Mucosa of stomach (tissue), 1 donor: ENCODE results near the gene CPSF6.
"Not testable (repeated sequence)": the region's sequence is repeated elsewhere in the genome, so short reads cannot be mapped to it uniquely, and the experiment has no call there.

Experiments used
- H3K27me3 ChIP-seq: one replicate; pipeline ENCODE4 v1.7.0; 2013; ENCODE audit warnings: mild to moderate bottlenecking, low read length; ENCODE audit not compliant: control insufficient read depth, insufficient read depth
- H3K36me3 ChIP-seq: one replicate; pipeline ENCODE4 v1.7.0; 2013; ENCODE audit warnings: low read length; ENCODE audit not compliant: control insufficient read depth, insufficient read depth
- H3K4me1 ChIP-seq: one replicate; pipeline ENCODE4 v1.7.0; 2013; ENCODE audit warnings: mild to moderate bottlenecking, low read length; ENCODE audit not compliant: control insufficient read depth, insufficient read depth
- H3K4me3 ChIP-seq: one replicate; pipeline ENCODE4 v1.7.0; 2013; ENCODE audit warnings: low read length
- H3K9ac ChIP-seq: one replicate; pipeline ENCODE4 v1.7.0; 2013; ENCODE audit warnings: mild to moderate bottlenecking, low read length, moderate library complexity
- H3K9me3 ChIP-seq: one replicate; pipeline ENCODE4 v1.7.0; 2013; ENCODE audit warnings: mild to moderate bottlenecking, low read length, moderate library complexity; ENCODE audit not compliant: control insufficient read depth
- donor health status: Pancreatic carcinoma.

Gene CPSF6, protein sequence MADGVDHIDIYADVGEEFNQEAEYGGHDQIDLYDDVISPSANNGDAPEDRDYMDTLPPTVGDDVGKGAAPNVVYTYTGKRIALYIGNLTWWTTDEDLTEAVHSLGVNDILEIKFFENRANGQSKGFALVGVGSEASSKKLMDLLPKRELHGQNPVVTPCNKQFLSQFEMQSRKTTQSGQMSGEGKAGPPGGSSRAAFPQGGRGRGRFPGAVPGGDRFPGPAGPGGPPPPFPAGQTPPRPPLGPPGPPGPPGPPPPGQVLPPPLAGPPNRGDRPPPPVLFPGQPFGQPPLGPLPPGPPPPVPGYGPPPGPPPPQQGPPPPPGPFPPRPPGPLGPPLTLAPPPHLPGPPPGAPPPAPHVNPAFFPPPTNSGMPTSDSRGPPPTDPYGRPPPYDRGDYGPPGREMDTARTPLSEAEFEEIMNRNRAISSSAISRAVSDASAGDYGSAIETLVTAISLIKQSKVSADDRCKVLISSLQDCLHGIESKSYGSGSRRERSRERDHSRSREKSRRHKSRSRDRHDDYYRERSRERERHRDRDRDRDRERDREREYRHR

DNA sequence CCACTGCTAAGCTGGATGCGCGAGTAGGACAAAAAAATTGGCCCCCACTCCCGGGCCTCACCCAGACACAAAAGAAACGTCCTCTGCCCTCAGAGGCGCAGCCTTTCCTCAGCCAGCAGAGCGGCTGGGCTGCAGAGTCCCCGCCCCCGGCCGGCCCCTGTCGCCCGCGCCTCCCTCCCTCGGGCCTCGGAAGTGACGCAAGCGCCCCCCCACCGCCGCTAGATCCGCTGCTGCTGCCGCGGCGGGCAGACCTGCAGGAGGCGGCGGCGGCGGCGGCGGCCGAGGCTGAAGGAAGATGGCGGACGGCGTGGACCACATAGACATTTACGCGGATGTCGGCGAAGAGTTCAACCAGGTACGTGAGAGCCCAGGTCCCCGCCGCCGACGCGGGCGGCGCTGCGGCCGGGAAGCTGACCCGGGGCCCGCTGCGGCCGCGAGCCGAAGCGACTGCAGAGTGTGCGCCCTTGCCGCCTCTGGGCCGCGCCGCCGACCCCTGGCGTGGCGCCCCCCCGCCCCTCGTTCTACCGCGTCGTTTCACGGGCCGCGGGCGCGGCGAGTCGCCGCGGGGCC, at the start of gene CPSF6:
CPSF6 (plus strand) TSS at position 218 of the 570 bp plus-strand sequence; CDS start at position 296, 78 bp downstream.
- Histone ChIP-seq H3K9me3 (no peaks in the 10 kb centered on the region), H3K4me3 (peak within 1 kb of the TSS; percentile 90), H3K9ac (peak within 1 kb of the TSS; percentile 91), H3K4me1 (no peaks in the 10 kb centered on the region), H3K36me3 (no peaks in the 10 kb centered on the region), H3K27me3 (no peaks in the 10 kb centered on the region)

DNA sequence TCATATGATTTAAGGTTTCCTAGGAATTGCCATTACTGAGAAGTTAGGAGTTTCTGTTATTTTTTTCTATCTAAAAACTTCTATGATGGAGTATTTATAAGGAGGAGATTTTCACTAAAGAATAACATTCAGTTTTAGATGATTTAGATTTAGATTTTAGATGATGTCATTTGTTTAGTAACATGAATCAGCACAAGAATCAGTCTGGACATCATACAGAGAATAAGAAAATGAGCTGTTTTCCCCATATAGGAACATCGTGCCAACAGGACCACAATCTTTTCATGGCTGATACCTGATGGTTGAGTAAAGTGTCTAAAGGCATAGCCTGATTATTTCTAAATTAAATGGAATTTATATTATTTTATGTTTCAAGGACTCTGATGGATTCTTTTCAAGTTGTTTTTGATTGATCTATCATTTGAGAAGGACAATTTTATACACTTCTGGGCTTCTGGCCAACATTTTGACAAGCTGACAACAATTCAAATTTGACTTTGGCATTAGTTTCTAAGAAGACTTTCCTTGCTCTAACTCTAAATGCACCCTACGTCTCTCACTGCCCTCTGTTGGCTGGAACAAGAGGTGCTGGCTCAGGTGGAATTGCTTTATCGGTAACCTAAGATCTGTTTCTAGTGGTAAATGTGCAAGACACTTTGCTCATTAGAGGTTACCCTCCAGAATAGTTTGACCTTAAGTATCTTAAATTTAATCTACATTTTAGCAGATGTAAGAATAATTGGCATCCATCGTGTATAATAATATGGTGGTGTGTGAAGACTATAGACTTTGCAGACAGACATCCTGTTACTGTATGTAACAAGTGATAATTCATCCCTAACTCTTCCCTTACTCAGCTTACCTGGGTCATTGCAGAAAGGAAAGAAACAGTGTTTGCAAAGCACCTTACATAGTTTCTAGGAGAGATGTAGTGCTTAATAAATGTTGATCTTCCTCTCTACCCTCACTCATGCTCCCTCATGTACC, 42.8 kb upstream of the CPSF6 start:
- Histone ChIP-seq H3K4me3 (no peak overlapping the region), H3K9ac (no peak overlapping the region), H3K9me3 (peaks cover 4% of the 10 kb centered on the region), H3K4me1 (no peaks in the 10 kb centered on the region), H3K27me3 (no peaks in the 10 kb centered on the region), H3K36me3 (no peaks in the 10 kb centered on the region)

DNA sequence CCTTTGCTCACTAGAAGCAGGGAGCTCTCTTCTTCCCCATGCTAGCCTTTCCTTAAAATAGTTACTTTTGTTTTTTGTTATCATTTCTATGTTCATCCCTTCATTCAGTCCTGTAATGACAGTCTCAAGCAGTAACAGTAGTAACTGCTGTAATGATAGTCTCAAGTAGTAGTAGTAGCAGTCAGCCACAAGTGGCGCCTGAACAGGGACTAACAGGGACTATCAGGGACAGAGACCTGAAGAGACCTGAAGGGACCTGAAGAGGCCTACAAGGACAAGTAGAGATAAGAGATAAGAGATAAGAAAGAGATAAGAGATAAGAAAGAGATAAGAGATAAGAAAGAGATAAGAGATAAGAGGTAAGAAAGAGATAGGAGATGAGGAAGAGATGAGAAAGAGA, 39.4 kb upstream of the CPSF6 start:
- H3K9me3 ChIP-seq: not testable (repeated sequence)

DNA sequence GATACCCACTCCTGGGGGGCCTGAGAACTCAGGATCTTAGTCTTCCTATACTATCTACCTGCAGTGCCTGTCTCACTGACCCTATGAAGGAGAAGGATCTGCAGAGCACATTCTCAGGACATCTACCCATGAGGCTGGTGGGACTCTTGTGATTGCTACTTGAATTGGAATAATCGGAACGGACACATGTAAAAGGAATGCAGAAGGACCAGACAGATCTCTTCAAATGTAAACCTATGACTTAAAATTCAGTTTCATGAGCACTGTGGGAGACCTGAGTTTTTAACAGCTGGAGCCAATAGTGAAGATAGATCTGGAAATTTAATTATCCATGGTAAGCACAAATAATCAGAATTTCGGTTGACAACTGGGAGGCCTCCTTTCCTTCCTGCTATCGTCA, 35.2 kb upstream of the CPSF6 start:
- Histone ChIP-seq H3K4me1 (no peaks in the 10 kb centered on the region), H3K4me3 (no peak overlapping the region), H3K9me3 (peaks cover 4% of the 10 kb centered on the region), H3K9ac (no peak overlapping the region), H3K36me3 (no peaks in the 10 kb centered on the region), H3K27me3 (no peaks in the 10 kb centered on the region)

More for the DNA sequence above, 39.4 kb upstream of the CPSF6 start:
- H3K27me3 ChIP-seq, H3K4me3 ChIP-seq, H3K36me3 ChIP-seq, H3K4me1 ChIP-seq, H3K9ac ChIP-seq: not testable (repeated sequence)

DNA sequence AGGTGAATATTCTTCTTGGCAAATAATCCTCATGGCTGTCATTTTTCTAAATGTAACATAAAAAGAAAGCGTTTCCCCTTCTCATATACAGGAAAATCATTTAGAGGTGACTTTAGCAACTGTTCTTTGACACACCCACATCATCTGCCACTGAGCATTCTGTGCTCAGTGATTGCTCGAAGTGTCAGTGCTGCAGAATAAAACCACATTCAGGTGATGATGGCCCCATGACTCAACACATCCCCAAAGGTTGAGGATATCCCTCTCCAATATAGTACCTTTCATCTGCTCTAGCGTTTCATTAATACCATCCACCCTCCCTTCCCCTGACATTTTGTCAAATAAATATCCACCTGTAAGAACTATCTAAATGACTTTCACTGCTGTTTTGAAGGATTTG, 28.7 kb upstream of the CPSF6 start:
- no peaks in the 10 kb centered on the region for H3K4me1 ChIP-seq
- H3K36me3 ChIP-seq: no peaks in the 10 kb centered on the region
- no peaks in the 10 kb centered on the region for H3K27me3 ChIP-seq
- H3K9ac ChIP-seq: no peak overlapping the region
- no peak overlapping the region for H3K4me3 ChIP-seq
- H3K9me3 ChIP-seq: no peaks in the 10 kb centered on the region

DNA sequence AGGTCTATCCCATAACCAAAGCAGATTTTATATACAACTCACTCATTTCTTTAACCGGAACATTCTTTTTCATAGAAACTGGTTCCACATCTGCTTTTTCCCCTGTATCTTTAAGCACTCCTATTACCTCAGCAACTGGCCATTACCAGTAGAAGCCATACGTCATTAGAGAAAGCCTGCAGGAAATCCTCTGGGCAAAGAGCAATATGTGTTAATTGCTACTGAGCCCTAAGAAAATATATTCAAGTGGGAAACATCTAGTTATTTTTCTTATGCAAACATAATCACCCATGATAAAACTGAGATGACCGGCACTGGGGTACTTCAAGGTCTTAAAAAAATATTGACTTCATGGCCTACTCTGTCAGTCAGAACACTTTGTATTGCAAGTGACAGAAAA, 28.2 kb upstream of the CPSF6 start:
- Histone ChIP-seq H3K27me3 (no peaks in the 10 kb centered on the region), H3K36me3 (no peaks in the 10 kb centered on the region), H3K4me1 (no peaks in the 10 kb centered on the region), H3K9ac (no peak overlapping the region), H3K9me3 (no peaks in the 10 kb centered on the region), H3K4me3 (no peak overlapping the region)

DNA sequence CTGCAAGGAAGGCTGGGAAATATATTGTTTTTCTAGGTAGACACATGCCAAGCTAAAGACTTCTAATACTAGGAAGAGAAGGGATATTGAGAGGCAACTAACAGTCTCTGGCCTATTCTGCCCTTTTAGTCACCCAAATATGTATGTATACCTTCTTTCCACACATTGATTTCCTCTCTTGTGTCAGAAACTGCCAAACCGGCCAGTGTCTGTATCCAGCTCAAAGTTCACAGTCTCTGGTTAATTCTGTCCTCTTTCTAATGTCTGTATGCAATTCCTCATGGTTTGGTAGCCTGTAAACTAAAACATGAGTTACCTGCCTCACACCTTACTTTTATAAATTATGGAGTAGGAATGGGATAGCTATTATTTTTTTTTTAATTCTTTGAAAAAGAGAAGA, 25.2 kb upstream of the CPSF6 start:
- H3K36me3 ChIP-seq: no peaks in the 10 kb centered on the region
- H3K4me3 ChIP-seq: no peak overlapping the region

DNA sequence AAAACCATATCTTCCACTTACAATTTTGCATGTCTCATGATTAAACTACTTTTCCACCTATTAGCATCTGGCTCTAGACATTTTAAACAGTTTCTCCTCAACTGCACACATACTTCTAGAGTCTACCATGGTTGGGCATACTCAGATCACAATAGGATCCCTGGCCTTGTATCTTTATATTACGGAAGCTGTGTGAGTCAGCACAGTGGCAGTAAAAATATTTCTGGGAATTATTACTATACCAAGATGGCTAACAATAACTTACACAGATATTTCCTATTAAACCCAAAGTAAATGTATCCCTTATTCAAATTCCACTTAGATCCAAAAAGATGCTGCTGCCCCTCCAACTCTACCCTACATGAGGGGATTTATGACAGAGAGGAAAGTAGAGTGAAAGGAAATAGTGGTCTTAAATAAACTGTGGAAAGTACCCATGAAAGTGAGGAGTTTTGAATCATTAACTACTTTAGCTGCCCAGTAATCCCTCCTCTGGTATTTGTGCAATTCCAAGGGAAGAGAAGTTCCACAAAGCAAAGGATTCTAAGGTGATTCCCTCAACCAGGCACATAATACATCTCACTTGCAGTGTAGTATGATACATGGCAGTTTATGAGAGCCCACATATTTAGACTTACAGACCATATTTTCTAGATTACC, 14.0 kb upstream of the CPSF6 start:
- no peaks in the 10 kb centered on the region for H3K9me3 ChIP-seq
- H3K27me3 ChIP-seq: no peaks in the 10 kb centered on the region
- no peak overlapping the region for H3K4me3 ChIP-seq
- H3K36me3 ChIP-seq: no peaks in the 10 kb centered on the region
- no peak overlapping the region for H3K9ac ChIP-seq
- no peaks in the 10 kb centered on the region for H3K4me1 ChIP-seq

More for the DNA sequence above, 25.2 kb upstream of the CPSF6 start:
- no peak overlapping the region for H3K9ac ChIP-seq
- H3K4me1 ChIP-seq: no peaks in the 10 kb centered on the region
- H3K9me3 ChIP-seq: no peaks in the 10 kb centered on the region
- H3K27me3 ChIP-seq: no peaks in the 10 kb centered on the region

DNA sequence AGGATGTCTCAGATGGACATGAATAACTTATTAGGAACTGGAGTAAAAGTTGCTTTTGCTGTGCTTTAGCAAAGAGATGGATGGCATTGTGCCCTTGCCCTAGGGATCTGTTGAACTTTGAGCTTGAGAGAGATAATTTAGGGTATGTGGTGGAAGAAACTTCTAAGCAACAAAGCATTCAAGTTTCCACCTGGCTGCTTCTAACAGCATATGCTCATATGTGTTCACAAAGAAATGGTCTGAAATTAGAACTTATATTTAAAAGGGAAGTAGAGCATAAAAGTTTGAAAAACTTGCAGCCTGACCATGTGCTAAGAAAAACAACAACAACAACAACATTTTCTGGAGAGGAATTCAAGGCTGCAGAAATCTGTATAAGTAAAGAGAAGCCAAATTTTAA, 7.9 kb upstream of the CPSF6 start:
- Histone ChIP-seq H3K4me3 (no peak overlapping the region), H3K9me3 (no peaks in the 10 kb centered on the region), H3K36me3 (no peaks in the 10 kb centered on the region), H3K27me3 (no peaks in the 10 kb centered on the region), H3K9ac (no peak overlapping the region), H3K4me1 (no peaks in the 10 kb centered on the region)

DNA sequence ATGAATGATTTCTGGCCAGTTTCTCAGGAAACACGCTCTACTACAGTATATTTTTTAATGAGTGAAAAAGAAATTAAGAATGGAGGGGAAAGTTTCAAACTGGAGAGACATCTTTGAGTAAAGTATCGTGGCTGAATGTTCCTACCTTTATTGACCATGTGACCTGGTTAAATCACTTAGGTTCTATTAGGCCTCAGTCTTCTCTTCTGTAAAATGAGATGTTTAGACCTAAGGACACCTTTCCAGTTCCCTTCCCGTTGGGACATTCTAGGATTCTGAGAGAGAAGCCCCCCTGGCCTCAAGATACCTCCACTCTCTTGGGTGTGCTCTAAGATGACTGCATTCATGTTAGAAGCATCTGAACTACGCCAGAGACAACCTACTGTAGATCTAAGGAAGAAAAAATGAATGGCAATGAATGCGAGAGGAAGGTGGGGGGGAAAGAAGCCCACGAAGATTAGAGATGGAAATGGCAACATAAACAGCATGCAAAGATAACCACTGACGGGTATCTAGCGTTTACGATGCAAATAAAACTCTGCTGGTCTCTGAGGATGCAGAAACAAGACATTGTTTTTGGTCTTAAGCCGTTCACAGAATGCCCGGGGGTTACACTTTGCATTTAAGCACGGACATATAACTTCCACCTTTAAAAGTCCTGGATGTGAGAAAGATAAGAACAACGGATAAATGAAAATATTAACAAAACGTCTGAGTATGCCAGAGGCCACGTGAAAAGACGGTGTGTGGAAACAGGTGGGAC, 599 bp upstream of the CPSF6 start:
- Histone ChIP-seq H3K4me3 (peak overlapping the region; percentile 58), H3K9me3 (no peaks in the 10 kb centered on the region), H3K36me3 (no peaks in the 10 kb centered on the region), H3K4me1 (no peaks in the 10 kb centered on the region), H3K9ac (peak overlapping the region; percentile 91), H3K27me3 (no peaks in the 10 kb centered on the region)
